Neural progenitor cell (in vitro differentiated cells): Measurements from ENCODE around the gene FRYL.

ENCODE experiments used
- EZH2 ChIP-seq: fragments of 200-600 bp; sonication (generic); IDR thresholded peaks from 2 replicates; pipeline ENCODE4 v1.6.1; 2017; ENCODE audit warnings: antibody characterized with exemption, mild to moderate bottlenecking, moderate library complexity
- EZH2phosphoT487 ChIP-seq: fragments of 200-600 bp; sonication (generic); IDR thresholded peaks from 2 replicates; pipeline ENCODE4 v1.6.1; 2017; ENCODE audit warnings: antibody characterized with exemption
- TF ChIP-seq, protein P1 (sequence below): fragments of 200-600 bp; sonication (generic); IDR thresholded peaks from 2 replicates; pipeline ENCODE4 v1.5.1; 2017; ENCODE audit warnings: antibody characterized with exemption, mild to moderate bottlenecking

DNA sequence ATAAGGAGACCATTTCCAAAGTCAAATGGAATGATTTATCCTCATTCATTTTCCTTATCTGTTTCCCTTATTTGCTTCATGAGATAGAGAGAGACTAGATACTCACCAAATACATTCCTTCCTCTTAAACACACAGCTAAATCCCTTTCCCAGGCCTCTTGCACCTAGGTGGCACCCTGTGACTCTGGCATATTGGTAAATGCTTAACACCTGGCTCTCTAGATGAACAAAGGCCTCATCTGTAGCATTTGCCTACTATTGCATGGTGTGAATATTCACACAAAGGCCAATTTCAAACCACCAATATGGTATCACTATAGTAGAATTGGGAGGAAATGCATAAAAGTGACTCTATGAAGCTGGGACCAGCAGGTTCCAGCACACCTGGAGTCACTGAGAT lies 319.1 kb downstream of the FRYL start:
- TF ChIP-seq, protein P1, sequence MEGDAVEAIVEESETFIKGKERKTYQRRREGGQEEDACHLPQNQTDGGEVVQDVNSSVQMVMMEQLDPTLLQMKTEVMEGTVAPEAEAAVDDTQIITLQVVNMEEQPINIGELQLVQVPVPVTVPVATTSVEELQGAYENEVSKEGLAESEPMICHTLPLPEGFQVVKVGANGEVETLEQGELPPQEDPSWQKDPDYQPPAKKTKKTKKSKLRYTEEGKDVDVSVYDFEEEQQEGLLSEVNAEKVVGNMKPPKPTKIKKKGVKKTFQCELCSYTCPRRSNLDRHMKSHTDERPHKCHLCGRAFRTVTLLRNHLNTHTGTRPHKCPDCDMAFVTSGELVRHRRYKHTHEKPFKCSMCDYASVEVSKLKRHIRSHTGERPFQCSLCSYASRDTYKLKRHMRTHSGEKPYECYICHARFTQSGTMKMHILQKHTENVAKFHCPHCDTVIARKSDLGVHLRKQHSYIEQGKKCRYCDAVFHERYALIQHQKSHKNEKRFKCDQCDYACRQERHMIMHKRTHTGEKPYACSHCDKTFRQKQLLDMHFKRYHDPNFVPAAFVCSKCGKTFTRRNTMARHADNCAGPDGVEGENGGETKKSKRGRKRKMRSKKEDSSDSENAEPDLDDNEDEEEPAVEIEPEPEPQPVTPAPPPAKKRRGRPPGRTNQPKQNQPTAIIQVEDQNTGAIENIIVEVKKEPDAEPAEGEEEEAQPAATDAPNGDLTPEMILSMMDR, result no peak
- TF ChIP-seq EZH2, result no peak
- no peak for TF ChIP-seq EZH2phosphoT487
